Measurements from ENCODE around the gene NEMP1.
A peak's percentile ranks its signal among the peaks of the same experiment; 100 is the strongest.

Gene NEMP1

DNA sequence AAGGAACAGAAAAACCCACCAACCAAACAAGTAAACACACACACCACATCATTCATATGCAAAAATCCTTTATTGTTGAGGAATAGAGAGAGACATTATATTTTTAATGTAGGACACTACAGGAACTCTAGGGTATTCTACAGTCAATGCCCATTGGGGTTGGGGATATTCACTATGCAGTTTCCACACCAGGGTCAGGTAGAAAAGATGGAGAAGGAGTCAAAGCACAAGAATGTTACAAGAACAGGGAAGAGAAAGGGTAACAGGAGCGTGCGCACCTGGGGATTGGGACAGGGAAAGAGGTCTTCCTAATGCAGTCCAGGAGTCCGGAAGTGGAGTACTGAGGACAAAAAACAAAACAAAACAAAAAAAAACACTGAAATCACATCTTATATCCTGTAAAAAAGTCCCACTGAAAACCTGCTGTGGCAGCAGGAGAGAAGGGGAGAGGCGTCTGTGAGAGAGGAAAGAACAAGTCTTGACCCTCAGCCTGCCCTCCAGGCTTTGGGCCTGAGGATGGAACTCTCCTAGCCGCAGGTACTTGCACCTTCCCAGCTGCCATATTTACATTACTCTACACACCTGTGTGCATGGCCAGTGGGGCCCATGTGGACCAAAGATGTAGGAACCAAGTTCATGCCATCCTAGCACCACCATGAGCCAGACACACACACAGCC is 68.5 kb downstream of the NEMP1 start:
- Histone ChIP-seq H3K27me3 (ENCODE audit: insufficient read depth, low read depth) (peaks cover 27% of the 10 kb centered on the region; the same call in 1 of the 2 replicates), H3K27ac (no peak overlapping the region), H3K4me1 (ENCODE audit: low read depth, poor library complexity, severe bottlenecking) (peaks cover 24% of the 10 kb centered on the region), H3K4me3 (IDR thresholded peaks at IDR 0.05; ENCODE audit: insufficient read depth, low read depth, low read length) (no peak overlapping the region), H3K9ac (no peak overlapping the region), H3K36me3 (ENCODE audit: insufficient read depth) (no peaks in the 10 kb centered on the region), H3K79me2 (ENCODE audit: insufficient read depth, low read depth) (peaks cover 9% of the 10 kb centered on the region), H4K20me1 (ENCODE audit: insufficient read depth) (no peaks in the 10 kb centered on the region), H2AFZ (ENCODE audit: low read depth) (no peak overlapping the region), H3K4me2 (no peak overlapping the region)
- TF ChIP-seq, protein P1, sequence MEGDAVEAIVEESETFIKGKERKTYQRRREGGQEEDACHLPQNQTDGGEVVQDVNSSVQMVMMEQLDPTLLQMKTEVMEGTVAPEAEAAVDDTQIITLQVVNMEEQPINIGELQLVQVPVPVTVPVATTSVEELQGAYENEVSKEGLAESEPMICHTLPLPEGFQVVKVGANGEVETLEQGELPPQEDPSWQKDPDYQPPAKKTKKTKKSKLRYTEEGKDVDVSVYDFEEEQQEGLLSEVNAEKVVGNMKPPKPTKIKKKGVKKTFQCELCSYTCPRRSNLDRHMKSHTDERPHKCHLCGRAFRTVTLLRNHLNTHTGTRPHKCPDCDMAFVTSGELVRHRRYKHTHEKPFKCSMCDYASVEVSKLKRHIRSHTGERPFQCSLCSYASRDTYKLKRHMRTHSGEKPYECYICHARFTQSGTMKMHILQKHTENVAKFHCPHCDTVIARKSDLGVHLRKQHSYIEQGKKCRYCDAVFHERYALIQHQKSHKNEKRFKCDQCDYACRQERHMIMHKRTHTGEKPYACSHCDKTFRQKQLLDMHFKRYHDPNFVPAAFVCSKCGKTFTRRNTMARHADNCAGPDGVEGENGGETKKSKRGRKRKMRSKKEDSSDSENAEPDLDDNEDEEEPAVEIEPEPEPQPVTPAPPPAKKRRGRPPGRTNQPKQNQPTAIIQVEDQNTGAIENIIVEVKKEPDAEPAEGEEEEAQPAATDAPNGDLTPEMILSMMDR (conservative IDR thresholded peaks at IDR 0.05; ENCODE audit: low read depth, low read length), result no peak

DNA sequence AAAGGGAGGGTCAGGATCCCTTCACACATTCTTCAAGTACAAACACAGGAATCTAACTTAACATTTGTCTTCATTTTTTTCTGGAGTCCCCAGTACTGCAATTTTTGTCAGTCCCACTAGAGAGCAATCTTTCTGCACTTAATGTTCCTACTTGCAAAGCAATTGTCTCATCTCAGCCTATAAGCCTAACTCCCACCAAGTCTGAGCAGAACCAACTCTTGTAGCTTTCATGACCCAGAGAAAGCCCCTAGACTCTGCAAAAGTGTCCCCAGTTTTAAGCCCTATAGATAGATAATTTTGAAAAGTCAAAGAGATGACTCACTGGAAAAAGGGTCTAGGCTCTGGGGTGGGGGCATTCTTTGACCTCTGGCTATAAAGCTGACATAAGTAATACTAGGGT is 70.4 kb downstream of the NEMP1 start:
- Histone ChIP-seq H3K9ac (no peak overlapping the region), H3K27ac (no peak overlapping the region)

DNA sequence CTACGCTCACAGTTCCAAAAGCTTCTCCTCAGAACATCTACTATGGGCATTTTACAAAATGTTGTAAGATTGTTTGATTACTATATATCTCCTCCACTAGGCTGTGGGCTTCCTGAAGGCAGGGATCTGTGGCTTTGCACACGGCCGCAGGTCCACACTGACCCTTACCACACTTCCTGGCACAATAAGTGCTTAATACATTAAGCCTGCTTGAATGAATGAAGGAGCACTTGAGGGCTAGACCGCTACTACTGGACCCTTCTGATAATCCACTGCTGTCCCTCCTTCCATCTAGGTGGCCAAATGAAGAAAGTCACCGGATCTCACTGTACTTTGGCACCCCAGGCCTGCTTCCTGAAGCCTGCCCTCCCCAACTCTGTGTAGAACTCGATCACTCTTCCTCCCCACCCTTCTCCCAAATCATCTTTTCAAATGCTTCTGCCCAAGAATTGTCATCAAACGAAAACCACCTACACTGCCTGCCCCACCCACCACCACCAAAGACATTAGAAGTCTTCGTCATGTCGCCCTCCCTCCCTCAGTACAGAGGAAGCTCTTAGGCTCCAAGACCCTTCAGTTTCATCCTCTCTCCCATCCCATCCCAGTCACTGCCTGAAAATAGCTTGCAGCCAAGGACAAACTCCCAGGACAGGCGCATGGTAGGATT is 71.6 kb downstream of the NEMP1 start:
- TF ChIP-seq, protein P1 (conservative IDR thresholded peaks at IDR 0.05; ENCODE audit: low read depth, low read length), result peak; percentile 51
- Histone ChIP-seq H4K20me1 (ENCODE audit: insufficient read depth) (0 out of 2 replicates have a peak, but pooled peaks cover 1% of the 10 kb centered on the region), H3K4me2 (peak overlapping the region; percentile 53), H3K36me3 (ENCODE audit: insufficient read depth) (no peaks in the 10 kb centered on the region; the same call in 1 of the 2 replicates), H3K9ac (peak overlapping the region; percentile 12; the same call in 1 of the 2 replicates), H3K4me1 (ENCODE audit: low read depth, poor library complexity, severe bottlenecking) (peaks cover 30% of the 10 kb centered on the region), H3K79me2 (ENCODE audit: insufficient read depth, low read depth) (peaks cover 30% of the 10 kb centered on the region), H3K4me3 (IDR thresholded peaks at IDR 0.05; ENCODE audit: insufficient read depth, low read depth, low read length) (no peak overlapping the region), H2AFZ (ENCODE audit: low read depth) (peak overlapping the region; percentile 81), H3K27ac (no peak overlapping the region), H3K27me3 (ENCODE audit: insufficient read depth, low read depth) (no peaks in the 10 kb centered on the region)

More for the DNA sequence above, 70.4 kb downstream of the NEMP1 start:
- H4K20me1 ChIP-seq (ENCODE audit: insufficient read depth), result no peaks in the 10 kb centered on the region
- no peaks in the 10 kb centered on the region; the same call in 1 of the 2 replicates for H3K36me3 ChIP-seq (ENCODE audit: insufficient read depth)
- no peak overlapping the region for H3K4me3 ChIP-seq (IDR thresholded peaks at IDR 0.05; ENCODE audit: insufficient read depth, low read depth, low read length)
- TF ChIP-seq, protein P1 (conservative IDR thresholded peaks at IDR 0.05; ENCODE audit: low read depth, low read length), result peak; percentile 87
- peaks cover 28% of the 10 kb centered on the region for H3K4me1 ChIP-seq (ENCODE audit: low read depth, poor library complexity, severe bottlenecking)
- H3K79me2 ChIP-seq (ENCODE audit: insufficient read depth, low read depth), result peaks cover 22% of the 10 kb centered on the region
- no peak overlapping the region for H3K4me2 ChIP-seq
- no peak overlapping the region for H2AFZ ChIP-seq (ENCODE audit: low read depth)
- peaks cover 9% of the 10 kb centered on the region; the same call in 1 of the 2 replicates for H3K27me3 ChIP-seq (ENCODE audit: insufficient read depth, low read depth)

DNA sequence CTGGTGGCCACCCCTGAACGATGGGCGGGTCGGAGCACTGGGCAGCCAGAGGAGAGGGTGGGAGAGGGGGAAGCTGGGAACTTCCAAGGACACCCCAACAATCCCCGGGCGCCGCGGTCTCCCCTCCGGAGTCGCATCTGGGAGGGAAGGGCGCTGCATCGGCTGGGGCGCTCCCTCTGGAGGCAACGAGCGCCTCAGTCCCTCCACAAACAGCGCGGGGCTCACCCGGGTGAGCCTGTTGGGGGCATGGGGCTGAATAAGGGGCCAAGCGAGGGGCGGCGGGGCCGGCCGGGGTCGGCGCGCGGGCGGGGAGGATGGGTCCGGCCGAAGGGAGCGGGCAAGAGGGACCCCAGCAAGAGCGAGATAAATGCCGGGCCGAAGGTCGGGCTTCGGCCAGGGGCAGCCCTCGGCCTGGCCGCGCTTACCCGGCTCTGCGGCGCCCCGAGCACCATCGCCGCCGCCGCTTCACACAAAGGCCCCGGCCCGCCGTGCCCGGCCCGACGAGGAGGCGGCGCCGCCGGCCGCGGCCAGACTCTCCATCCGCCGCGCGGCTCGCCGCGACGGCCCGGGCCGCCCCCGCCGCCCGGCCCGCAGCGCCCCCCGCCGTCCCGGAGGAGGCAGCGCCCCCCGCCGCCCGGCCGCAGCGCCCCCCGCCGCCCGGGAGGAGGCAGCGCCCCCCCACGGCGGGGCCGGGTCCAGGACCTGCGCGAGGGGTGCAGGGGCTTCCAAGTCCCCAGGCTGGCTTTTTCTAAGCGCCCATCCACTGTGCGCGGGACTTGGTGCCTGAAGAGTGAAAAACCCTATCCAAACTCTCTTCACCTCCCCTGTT is 72.4 kb downstream of the NEMP1 start, which contains the start of gene ZBTB39:
Gene ZBTB39, minus strand, starts transcription at position 567 of the 829 bp plus-strand sequence. CDS start 1,629 bp downstream, outside the sequence.
- peak within 1 kb of the TSS; percentile 82 for H3K4me2 ChIP-seq
- TF ChIP-seq, protein P1 (conservative IDR thresholded peaks at IDR 0.05; ENCODE audit: low read depth, low read length), result peak; percentile 86; the same call in 1 of the 2 replicates
- H2AFZ ChIP-seq (ENCODE audit: low read depth), result peak within 1 kb of the TSS; percentile 84
- H3K27me3 ChIP-seq (ENCODE audit: insufficient read depth, low read depth), result no peaks in the 10 kb centered on the region
- peak within 1 kb of the TSS; percentile 11; the same call in 1 of the 2 replicates for H3K27ac ChIP-seq
- H3K9ac ChIP-seq, result peak within 1 kb of the TSS; percentile 68
- H4K20me1 ChIP-seq (ENCODE audit: insufficient read depth), result 0 out of 2 replicates have a peak, but pooled peaks cover 4% of the 10 kb centered on the region
- H3K79me2 ChIP-seq (ENCODE audit: insufficient read depth, low read depth), result peaks cover 36% of the 10 kb centered on the region
- peak within 1 kb of the TSS; percentile 66 for H3K4me3 ChIP-seq (IDR thresholded peaks at IDR 0.05; ENCODE audit: insufficient read depth, low read depth, low read length)
- peaks cover 26% of the 10 kb centered on the region for H3K4me1 ChIP-seq (ENCODE audit: low read depth, poor library complexity, severe bottlenecking)
- H3K36me3 ChIP-seq (ENCODE audit: insufficient read depth), result no peaks in the 10 kb centered on the region; the same call in 1 of the 2 replicates

All from KMS-11 (cell line).